Stromal cell of bone marrow (primary cell): ENCODE measurements around the gene TOM1.

Source experiments
- DNase-seq: peaks from one replicate; pipeline ENCODE4 v3.0.0-alpha.2; 2012; ENCODE audit warnings: low read depth

The TOM1 gene

DNA sequence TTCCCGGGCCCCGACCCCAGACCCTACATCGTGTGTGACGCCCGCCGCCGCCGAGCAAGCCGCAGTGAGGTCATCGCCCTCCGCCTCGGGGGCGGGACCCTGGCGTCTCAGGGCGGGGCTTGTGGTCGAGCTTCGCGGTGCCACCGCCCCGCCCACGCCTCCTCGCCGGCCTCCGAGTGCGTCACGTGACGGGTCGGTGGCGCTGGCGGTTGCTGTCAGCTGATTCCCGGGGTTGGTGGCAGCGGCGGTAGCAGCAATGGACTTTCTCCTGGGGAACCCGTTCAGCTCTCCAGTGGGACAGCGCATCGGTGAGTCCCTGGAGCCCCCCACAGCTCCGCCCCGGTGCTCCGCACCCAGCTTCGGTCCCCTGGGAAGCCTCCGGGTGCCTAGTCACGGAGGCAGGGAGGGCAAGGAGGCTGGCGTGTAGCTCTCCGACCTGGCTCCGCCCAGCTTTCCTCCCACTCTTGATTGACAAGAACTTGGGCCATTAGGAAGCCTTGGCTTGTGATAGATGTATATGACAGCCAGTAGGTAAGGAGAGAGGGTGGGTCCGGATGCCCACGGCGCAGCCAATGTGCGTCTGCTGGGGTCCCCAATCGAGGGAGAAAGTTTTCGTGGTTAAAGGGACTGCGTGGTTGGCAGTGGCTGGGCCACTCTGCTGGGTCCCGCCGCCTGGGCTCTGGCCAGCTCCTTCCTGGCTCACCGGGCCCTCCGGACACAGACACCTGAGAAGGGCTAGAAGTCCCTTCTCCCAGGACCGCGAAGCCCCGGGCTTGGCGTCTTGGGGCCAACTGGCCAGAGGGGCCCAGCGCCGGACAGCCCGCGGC, at the start of gene TOM1:
Gene TOM1, plus strand, starts transcription at position 222 of the 827 bp plus-strand sequence. Its CDS starts 35 bp downstream, at position 257.
- peak; percentile 99 for DNase-seq

DNA sequence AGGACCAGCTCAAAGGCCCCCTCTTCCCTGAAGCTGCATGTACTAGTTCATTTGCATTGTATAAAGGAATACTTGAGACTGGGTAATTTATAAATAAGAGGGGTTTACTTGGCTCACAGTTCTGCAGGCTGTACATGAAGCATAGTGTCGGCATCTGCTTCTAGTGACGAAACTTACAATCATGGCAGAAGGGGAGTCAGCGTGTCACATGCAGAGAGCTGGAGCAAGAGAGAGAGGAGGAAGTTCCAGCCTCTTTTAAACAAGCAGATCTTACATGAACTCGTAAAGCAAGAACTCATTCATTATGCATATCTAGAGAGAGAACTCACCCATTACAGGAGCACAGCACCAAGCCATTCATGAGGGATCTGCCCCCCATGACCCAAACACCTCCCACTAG, 49.5 kb upstream of the TOM1 start:
- DNase-seq = no peak

DNA sequence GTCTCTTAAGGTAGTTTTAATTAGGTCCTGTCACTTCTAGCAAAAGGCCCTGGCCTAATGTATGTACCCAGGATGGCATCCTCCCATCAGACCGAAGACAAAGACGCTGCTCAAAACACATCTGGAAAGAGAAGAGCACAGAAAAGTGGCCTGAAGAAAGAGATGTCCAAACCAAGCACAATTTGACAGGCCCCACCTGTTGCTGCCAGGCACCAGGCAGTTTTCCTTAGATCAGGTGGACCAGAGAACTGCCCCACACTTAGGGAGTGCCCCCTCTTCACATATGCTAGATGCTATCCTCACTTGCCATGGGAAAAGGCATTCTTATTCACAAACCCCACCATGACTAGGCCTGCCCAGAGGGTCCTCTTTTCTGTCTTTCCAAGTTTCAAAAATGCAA, 45.7 kb upstream of the TOM1 start:
- DNase-seq = no peak

DNA sequence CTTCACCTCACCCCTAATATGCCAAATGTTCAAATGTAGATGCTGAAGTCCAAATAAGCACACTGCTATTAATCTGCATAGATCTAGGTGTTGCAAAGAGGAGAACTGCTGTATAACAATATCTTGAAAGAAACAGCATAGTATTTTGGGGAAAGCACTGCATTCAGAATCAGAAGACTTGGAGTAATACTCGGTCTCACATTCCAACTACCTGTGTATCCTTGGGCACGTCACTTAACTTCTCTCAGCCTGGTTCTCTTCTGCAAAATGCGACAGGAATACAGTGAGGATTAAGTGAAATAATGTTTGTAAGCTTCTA, 42.7 kb upstream of the TOM1 start:
- DNase-seq = no peak

DNA sequence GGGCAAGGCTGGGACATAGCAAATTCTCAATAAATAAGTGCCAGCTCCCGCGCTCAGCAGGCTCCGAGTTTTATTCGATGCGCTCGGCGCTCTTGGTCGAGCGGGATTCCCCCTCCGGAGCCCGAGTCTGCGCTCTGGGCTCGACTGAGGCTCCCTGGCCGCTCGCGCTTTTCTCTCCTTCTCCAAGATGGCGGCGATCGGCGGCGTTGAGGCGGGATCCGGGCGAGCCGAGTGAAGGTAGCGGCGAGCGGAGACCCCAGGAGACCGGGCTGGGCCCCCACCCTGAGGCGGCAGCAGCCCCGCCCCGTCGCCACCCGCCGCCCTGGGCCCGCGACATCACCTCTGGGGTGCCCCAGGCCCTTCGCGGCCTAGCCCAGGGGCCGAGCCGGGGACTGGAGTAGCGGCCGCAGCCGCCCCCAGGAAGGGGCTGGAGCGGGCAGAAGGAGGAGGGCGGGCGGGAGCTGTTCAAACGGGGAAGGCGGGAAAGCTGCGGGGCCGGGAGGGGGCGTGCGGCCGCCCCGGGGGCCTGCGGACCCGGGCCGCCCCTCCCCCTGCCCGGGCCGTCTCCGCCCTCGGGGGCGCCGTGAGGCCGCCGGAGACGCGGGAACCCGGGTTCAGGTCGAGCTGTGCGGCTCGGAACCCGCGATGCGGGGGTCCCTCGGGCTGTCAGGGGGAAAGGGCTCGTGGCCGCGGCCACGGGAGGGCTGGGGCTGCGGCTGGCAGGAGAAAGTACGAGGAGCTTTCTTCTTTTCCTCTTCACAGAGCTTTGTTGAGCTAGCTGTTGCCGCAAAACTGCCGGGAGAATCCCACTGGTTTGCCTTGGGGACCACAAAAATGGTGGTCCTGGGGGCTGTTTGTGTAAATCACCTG, 42.1 kb upstream of the TOM1 start, which contains the start of gene HMGXB4:
Gene HMGXB4, plus strand, starts transcription at position 173 of the 870 bp plus-strand sequence. CDS start 4,898 bp downstream, outside the sequence.
- DNase-seq = peak; percentile 80

DNA sequence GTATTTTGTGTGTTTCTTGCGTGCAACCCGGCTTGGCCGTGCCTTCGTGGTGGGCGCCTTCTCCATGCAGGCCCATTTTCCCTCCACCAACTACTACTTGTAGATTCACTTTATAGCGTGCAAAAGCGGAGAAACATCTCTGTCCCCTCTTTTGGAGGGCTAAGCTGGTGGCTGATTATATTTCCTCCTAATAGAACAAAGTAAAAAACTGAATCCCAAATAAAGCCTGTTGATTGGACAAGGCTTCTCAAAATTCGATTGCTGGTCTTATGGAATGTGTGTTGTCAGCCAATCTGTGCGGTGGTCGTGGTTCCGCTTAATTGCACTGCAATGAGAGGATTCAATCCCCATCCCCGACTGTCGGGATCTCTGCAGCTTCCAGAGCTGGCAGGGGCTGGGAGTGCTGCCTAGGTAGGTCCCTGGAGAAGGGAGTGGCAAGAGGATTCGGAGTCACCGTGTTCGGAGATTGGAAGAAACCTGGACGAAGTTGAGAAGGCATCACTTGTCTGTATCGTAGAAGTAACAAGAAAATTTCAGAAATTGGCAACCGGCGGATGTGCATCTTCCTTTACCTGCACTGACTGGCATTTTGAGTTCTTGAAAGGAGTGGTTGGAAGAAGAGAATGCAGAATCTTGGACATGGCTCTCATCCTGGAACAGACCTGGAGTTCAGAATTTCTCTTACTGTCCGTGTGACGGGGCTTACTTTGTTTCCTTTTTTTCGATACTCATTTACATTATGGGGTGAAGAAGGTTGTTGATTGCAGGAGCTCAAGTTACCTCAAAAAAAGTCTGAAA, 41.3 kb upstream of the TOM1 start:
- DNase-seq = no peak

DNA sequence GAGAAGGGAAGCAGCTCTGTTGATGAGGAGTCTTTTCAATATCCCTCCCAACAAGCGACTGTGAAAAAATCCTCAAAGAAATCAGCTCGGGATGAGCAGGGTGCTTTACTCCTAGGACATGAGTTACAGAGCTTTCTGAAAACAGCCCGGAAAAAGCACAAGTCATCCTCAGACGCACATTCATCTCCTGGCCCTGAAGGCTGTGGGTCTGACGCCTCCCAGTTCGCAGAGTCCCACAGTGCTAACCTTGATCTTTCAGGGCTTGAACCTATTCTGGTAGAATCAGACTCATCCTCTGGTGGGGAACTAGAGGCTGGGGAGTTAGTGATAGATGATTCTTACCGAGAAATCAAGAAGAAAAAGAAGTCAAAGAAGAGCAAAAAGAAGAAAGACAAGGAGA, 34.7 kb upstream of the TOM1 start:
- no peak for DNase-seq

DNA sequence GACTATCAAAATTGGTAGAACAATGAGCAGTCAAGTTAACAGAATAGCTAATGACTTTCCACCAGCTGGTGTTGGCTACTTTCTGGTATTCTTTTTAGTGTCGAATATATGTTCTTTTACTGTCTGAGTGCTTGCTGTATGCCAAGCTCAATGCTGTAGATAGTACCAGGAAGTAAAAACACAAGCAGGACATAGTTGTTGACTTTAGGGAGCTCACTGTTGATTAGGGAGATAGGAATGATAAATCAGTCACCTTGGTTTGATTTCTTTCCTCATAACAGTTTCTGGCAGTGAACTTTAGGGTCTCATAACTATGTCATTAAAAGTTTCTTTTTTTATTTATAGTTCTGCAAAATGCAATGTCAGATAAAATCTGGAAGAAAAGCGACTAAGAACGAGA, 33.4 kb upstream of the TOM1 start:
- DNase-seq = no peak

DNA sequence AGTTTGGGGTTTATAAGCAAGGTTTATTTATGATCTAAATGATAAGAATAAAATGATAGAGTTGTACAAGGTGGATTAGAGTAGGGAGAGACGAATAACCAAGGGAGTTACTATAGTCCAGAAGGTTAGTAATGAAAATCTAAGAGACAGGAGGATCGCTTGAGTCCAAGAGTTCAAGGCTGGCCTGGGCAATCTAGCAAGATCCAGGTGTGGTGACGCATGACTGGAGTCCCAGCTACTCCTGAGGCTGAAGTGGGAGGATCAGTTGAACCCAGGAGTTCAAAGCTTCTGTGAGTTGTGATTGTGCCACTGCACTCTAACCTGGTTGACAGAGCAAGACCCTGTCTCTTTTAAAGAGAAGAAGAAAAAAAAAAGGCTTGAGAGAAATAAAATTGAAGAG, 30.1 kb upstream of the TOM1 start:
- DNase-seq = no peak

DNA sequence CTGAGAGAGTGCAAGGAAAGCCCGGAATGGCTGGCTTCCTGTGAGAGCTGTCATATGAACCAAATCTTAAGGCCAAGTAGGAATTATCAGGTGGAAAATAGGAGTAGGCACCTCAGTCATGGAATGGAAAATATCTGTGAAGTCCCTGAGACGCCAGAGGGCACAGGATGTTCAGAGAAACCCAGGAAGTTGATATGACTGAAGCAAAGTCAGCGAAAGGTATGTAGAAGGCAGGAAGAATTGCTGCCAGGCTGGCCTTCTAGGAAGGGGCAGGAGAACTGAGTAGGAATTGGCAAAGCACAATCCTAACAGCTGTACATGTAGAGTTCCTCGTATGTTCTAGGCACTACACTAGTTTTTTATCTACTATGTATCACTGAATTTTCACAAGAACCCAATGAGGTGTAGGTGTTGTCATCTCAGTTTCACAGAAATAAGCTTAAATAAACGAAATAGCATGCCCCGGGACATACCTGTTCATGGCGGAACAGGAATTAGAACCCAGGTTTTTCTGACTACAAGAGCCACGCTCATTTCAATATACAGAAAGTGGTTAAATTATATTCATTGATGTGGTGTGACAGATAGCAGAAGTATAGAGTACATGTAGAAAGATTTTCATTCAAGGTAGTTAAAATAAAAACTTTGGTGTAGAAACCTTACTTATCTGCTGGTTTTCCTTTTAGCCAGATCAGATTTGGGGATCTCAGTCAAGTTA, 25.4 kb upstream of the TOM1 start:
- DNase-seq = no peak

DNA sequence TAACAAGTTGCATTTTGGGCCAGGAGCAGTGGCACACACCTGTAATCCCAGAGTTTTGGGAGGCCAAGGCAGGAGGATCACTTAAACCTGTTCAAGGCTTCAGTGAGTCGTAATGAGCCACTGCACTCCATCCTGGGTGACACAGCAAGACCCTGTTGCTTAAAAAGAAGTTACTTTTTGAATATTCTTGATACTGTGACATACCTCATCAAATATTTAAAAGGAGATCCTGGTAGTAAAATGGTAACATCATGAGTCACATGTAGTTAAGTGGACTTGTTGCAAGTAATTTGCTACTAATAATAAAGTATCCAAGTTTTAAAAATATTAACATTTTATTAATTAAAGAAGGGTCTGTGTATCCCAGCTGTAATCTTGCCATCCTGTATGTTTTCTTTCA, 24.1 kb upstream of the TOM1 start:
- DNase-seq = no peak

DNA sequence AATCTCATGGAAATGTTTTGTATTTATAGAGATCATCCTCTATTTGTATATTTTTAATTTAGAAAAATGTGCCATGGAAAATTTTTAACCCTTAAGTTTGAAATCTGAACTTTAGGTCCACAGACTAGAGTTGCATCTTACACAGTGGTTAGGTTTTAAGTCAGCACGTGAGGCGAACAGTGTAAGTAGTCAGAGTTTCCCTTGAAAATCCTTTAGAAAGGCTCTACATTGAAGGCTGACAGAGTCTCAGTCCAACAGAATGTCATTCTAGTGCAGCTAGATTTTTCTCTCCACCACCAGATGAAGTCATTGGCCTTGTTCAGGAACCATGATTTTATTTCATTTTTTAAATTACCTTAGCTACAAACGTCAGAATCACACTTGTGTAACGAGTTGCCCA, 23.7 kb upstream of the TOM1 start:
- DNase-seq = no peak

DNA sequence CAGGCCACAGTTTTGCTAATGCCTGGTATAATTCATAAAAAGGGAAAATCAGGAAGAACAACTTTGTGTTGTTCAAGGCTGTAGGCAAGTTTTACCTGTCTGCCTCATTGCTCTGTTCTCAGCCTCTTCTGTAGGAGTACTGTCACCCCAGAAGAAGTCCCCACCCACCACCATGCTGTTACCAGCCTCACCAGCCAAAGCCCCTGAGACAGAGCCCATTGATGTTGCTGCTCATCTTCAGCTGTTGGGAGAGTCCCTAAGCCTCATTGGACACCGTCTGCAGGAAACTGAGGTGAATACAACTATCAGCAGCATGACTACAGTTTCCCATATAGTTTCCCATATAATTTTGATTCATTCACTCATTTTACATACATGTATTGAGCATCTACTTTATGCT, 11.6 kb upstream of the TOM1 start:
- no peak for DNase-seq

DNA sequence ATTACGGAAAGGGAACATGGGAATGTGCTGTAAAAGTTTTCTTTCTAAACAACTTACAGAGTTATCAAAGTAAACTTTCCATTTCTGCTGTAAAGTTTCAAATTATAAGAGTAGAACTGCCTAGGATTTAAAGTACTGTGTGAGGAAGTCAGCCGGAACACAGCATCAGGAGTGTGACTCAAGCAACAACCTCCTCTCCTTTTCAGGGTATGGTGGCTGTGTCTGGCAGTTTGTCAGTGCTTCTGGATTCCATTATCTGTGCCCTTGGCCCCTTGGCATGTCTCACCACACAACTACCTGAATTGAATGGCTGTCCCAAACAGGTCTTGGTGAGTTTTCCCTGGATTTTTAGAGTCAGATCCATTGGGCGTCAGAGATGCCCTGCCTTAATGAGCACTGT, 6.9 kb upstream of the TOM1 start:
- no peak for DNase-seq

DNA sequence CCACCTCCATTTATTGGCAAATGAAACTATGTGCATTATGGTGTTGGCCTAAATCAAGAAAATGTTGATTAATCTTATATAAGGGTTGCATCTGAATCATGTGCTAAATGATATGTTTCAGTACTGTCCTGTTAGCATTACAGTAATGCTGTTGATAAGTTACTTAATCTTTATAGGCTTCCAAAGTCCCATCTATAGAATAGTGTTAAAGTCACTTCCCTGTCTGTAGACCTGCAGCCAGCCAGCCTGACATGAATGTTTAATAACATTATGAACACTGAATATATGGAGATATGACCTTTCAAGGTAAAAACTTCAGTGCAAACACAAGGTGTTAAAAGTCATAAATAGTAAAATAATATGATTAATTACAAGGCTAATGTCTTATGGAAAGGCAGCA, 3.6 kb upstream of the TOM1 start:
- DNase-seq = no peak

DNA sequence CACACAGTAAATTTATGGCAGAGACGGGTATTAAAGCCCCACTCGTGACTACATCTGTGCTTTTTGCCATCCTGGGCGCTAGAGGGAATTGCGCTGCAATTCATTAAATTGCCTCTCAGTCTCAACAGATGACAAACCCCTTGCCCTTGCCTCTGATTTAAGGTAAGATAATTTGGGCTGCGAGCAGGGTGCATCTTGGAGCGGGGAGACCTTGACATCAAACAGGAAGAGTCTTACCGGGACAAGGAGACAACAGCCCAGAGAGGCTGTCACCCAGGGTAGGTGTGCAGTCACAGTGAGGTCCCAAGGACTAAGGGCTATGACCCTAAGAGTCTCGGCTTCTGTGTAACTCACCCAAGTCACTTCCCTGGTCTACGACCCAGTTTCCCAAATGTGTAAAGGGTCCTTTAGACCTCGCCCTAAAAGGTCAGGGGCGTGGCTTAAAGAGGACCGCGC, 449 bp upstream of the TOM1 start:
- no peak for DNase-seq

DNA sequence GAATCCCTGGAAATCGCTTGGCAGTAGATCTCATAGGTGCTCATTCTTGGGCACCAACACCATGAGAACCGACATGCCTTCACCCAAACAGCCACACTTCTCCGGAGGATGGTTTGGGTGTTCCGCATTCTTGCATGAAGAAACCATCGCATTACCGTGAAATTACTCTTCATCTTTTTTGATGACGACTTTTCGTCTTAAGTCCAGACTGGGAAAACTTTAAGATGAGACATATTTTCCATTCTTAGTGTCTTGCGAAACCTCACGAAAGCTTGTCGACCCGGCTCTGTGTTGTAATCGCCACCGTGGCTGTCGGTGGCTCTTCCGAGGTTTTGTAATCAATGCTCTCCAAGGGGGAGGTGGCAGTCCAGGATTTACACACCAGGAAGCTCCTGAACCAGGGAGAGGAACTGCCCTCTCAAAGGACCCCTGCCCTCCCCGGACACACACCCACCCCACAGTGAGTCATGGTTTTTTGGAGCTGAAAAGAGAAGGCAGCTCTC, 1.7 kb downstream of the TOM1 start:
- peak; percentile 95 for DNase-seq

DNA sequence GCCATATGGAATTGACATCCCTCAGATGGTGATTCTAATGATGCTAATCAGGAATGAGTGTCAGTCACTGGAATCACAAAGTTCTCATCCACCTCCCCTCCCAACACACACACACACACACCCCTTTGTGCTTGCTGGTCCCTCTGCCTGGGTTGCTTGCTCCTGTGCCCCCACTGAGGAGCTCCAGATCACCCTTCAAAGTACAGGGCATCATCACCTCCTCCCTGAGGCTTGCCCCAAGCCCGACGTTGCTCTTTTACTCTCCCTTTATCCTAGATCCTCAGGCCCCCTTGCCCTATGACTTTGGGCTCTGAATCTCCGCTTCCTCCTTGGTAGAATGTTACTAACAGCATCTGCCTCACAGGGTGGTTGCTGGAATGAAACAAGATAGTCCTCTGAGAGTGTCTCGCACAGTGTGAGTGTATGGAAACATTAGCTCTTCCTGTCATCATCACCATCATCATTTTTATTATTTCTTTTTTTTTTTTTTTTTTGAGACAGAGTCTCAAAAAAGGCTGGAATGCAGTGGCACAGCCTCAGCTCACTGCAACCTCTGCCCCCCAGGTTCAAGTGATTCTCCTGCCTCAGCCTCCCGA, 3.4 kb downstream of the TOM1 start:
- no peak for DNase-seq

DNA sequence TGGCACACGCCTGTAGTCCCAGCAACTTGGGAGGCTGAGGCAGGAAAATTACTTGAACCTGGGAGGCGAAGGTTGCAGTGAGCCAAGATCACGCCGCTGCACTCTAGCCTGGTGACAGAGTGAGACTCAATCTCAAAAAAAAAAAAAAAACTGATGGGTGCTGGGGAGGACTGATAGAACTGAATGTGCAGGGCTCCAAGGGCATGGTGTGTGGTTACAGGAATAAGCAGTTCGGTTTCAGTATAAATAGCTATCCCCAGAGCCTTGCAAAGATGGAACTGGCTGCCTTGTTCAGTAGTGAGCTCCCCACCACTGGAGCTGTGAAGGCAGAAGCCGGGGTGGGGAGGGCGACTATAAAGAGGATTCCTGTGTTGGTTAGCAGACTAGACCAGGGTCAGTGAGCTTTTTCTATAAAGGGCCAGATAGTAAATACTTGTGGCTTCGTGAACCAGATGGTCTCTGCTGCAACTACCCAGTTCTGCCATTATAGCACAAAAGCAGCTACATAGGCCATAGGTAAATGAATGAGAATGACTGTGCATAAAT, 5.9 kb downstream of the TOM1 start:
- no peak for DNase-seq

DNA sequence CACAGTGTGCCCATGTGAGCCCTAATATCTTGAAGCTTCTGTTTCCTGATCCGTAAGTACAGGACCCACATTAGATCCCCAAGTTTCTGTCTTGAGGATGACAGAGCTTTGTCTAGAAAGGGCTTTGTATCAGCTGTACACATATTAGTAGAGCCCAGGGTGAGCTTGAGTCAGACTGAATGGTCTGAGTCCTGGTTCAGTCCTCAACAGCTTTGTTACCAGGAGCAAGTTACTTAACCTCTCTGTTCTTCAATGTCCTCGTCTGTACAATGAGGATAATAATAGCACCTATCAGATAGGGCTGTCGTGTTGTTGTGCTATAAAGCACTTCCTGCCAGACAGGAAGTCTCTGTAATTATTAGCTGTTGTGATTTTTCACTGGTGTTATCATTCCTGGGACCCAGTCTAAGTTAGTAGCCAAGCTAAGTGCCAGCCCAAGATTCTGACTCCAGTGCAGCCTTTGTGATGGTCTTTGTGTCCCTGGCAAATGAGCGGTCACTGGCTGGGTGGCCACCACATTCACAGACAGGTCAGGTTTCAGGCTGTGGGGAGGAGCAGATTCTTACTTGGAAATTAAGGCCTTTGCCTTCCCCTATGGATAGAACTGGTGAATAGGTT, 6.8 kb downstream of the TOM1 start:
- no peak for DNase-seq
